NOMO-1 (cell line): ENCODE measurements around the gene URB1.
A peak's percentile ranks its signal among the peaks of the same experiment; 100 is the strongest.
"Not testable (repeated sequence)": the region's sequence is repeated elsewhere in the genome, so short reads cannot be mapped to it uniquely, and the experiment has no call there.

Experiments used
- DNase-seq, 2 experiments: peaks; one replicate each; lab custom pipeline; 2025; ENCODE audit not compliant: unreplicated experiment in 2 of 2; lab: John Stamatoyannopoulos, UW

URB1 gene

DNA sequence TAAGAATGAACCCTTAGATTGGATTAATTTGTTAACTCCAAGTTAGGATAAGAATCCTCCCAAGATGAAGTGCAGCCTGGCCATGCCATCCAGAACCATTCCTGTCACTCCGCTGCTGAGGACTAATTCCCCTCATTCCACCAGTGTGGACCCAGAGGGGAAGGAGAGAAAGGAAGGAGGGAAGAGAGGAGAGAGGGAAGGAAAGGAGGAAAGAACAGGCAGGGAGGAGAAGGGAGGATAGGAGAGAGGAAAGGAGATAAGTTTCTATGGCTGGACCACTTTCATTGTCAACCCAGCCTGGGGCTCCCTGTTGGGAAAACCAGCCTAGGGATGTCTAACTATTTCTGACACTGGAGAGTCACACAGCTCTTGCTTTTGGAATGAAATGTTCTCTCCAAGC is 89.4 kb downstream of the URB1 start:
- DNase-seq = no peak

DNA sequence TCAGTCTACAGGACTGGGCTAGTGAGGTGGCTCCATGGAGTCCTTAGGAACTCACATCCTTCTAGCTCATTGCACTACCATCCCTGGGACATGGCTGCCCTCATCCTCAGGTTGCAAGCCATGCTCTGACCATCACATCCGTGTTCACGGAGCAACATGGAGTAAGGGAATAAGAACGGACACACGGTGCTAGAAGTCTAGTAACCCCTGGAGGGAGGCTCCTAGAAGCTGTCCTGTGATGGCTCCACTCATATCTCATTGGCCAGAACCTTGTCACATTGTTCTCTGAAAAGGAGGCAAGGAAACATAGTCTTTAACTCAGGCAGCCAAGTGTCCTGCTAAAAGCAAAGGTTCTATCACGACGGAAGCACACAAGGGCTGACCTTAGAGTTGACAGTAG is 90.3 kb downstream of the URB1 start:
- DNase-seq = no peak

DNA sequence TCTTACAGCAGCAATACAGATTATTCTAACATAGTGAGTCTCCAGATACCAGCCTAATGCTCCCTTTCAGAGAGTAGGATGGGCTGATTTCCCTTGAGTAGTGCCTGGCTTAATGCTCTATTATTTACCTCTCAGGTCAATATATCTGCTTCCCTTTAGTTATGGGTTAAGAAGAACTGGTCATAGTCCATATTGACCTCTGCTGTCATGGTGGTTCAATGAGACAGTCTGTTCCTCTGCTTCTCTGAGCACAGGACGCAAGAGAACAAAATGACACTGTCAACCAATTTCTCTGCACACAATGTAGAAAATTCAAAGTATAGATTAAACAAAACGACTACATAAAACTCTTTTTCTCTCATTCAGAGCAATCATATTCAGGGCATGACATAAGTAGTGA is 91.2 kb downstream of the URB1 start:
- DNase-seq = no peak

DNA sequence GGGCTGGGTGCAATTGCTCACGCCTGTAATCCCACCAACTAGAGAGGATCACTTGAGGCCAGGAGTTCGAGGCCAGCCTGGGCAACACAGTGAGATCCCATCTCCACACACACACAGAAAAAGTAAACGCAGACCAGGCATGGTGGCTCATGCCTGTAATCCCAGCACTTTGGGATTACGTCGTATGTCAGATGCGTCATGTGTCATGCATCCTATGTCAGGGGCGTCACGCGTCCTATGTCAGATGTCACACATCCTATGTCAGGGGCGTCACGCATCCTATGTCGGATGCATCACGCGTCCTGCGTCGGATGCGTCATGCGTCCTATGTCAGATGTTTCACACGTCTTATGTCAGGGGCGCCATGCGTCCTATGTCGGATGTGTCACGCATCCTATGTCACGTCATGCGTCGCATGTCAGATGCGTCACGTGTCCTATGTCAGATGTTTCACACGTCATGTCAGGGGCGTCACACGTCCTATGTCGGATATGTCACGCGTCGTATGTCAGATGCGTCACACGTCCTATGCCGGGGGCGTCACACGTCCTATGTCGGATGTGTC is 92.6 kb downstream of the URB1 start:
- no peak for DNase-seq

DNA sequence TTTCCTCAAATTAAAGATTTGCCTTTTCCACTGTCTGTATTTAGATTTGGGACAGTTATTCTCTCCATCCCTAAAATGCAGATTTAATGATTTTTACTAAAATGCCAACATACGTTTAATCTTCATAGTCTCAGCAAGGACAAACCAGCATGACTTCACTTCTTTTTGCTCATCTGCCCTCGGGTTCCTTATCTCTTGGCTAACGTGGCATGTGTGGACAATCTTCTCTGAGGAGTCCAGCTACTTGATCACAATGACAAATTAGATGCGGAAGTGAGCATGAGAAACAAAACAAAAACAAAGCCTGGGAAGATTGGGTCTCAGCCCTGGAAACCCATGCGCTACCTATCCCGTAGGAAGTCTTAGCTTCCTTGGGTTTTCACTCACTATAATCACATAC is 93.1 kb downstream of the URB1 start:
- DNase-seq = no peak

DNA sequence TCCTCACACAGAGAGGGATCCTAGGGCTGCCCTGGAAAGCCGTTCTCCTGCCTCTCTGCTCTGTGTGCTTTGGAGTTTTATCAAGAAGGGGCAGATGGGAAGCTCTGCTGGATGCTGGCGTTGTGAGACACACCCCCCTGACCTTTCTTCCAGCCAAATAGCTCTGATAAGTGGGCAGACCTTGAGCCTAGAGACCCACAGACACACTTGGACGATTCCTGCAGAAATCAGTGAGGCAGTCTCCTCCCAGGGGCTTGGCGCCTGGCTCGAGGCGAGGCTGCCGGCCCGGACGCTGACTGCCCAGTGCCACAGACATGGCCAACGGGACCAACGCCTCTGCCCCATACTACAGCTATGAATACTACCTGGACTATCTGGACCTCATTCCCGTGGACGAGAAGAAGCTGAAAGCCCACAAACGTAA is 94.1 kb downstream of the URB1 start, which contains the start of gene MRAP:
MRAP (plus strand) TSS at position 198 of the 424 bp plus-strand sequence; CDS start at position 315, 117 bp downstream.
- DNase-seq = no peak

DNA sequence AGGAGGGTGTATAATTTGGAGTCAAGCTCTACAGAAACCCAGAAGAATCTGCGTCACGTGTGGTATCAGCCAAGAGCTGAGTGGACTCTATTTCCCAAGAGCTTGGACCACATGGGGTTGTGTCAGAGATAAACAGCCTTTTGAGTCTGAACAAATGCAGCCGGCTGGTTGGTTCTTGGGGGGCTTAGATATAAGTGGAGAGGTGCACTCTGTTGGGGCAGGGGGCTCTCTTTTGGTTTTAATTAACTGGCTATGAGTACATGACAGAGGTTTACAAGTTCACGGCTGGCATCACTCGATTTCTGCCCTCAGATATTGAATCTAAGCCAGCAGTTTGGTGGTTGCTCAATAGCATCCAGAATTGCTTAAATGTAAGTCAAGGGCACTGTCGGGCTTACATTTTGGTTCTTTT is 94.7 kb downstream of the URB1 start:
- no peak for DNase-seq

DNA sequence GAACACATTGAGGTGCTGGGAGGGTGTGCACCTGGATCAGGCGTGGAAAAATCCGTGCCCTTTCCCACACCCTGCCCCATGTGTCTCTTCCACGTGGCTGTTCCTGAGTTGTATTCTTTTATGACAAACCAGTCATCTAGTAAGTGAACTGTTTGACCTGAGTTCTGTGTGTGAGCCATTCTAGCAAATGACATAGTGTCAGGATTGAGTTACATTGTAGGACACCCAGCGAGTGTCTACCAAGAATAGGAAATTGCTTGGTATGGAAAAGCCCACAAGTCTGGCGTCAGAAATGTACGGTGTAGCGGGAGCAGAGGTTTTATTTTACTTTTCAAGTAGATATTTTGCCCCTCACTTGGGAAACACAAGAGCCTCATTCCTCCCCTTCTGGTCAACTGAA is 95.4 kb downstream of the URB1 start:
- DNase-seq = no peak

DNA sequence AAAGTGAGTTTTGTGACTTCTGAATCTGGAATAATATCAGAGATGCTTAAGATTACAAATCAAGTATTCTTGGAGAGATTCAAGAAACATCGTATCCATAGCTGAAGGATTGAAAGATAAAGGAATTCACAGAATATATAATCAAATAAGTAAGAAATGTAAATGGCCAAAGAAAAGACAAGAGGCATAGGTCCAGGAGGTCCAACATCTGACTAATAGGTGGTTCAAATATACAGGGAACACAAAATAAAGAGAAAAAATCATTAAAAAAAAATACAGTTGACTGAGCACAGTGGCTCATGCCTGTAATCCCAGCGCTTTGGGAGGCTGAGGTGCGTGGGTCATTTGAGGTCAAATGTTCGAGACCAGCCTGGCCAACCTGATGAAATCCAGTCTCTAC is 107.3 kb downstream of the URB1 start:
- no peak for DNase-seq

DNA sequence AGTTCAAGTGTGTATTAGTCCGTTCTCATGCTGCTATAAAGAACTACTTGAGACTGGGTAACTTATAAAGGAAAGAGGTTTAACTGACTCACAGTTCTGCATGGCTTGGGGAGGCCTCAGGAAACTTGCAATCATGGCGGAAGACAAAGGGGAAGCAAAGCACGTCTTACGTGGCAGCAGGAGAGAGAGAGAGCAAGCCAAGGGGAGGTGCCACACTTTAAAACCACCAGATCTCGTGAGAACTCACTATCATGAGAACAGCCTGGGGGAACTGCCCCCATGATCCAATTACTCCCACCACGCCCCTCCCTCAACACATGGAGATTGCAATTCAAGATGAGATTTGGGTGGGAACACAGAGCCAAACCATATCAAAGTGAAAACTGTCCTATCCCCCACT is 109.8 kb downstream of the URB1 start:
- no peak for DNase-seq

DNA sequence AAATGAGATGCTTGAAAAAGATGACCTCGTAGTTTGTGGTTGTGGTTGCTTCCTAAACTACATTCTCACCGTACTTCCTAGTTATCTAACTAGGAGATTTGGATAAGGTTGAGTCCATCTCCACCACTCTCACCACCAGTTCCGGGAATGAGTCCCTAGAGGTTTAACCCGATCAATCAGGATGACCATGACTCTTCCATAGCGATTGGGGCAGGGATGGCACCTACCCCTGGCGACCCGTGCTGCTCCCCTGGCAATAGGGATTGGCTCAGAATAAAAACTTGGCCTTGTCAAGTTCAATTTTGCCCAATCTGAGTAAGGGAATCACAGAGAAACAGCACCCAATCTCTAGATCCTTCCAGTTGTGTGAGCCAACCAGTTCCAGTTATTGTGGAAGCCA is 111.3 kb downstream of the URB1 start:
- no peak for DNase-seq

DNA sequence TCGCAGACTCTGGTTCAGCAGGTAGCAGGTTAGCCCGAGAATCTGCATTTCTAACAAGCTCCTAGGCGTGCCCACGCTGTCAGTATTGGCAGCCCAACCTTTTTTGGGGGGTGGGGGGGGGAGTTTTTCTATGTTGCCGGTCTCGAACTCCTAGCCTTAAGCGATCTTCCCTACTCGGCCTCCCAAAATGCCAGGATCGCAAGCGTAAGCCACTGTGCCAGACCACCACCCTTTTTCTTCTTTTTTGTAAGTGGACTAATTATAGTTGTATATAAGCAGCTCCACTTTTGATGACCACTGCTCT is 113.5 kb downstream of the URB1 start:
- DNase-seq = no peak

DNA sequence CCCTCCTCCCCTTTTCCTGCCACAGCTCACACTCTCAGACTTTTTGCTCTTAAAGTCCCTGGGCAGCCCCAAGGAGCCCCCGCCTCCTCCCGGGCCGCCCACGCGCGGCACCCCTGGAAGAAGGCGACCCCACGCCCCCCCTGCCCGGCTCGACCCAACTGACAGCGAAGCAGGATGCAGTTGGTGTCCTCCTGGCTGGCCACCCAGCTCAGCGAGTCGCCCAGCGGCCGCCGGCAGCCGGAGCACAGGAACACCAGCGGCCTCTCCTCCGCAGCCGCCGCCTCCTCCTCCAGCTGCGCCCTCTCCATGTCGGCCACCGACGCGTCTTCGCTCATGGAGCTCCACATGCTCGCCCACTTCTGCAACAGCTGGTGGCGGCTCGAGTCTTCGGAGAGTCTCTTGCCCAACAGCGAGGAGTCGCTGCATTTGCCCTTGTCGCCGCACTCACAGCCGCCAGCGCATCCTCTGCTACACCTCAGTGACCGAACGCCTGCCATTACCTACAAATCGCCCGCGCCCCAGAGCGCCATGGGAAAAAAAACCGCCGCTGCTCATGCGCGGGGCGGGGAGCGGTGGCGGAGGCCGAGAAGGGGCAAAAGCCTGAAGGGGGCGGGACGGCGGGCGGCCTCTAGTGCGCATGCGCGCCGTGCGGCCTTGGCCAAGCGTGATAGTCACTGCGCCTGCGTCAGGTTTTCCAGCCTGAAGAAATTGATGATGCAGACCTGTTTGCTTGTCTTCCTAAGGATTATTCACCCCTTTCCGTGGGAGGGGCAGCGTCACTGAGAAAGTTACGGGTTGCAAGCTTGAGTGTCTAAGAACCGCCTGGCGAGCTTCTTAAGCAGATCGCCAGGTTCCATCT is 114.1 kb downstream of the URB1 start, which contains the start of gene MIS18A:
MIS18A (minus strand) TSS at position 532 of the 859 bp plus-strand sequence; CDS start at position 497, 35 bp downstream.
- DNase-seq = peak; percentile 90 to 97

DNA sequence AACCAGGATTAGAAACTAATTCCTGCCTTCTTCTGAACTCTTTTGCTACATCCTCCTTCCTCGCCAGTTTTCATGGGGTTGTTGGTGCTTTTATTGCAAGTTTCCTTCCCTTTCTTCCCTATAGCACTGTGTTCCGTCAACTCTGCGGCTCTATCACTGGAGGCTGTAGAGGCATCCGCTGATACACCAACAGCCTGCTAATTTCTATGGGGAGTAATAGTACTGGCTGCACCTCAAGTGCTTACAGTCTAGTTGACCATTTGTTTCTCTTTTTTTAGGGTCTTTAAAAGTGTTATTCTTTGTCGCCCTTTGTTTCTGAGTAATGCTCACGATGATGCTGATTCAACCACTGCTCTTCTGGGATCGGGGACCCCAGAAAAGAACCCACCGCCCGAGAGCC is 114.7 kb downstream of the URB1 start:
- DNase-seq = peak; percentile 14 to 46

DNA sequence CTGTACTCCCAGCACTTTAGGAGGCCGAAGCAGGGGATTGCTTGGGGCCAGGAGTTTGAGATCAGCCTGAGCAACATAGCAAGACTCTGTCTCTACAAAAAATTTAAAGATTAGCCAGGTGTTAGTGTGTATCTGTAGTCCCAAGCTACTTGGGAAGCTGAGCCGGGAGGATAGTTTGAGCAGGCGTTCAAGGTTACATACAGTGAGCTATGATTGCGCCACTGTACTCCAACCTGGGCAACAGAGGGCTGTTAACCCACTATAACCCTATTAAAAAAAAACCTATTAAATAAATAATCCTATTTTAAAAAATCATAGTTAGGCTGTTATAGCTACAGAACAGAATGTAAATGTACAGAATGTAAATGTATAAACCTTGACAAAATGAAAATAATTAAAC is 116.1 kb downstream of the URB1 start:
- DNase-seq = no peak

DNA sequence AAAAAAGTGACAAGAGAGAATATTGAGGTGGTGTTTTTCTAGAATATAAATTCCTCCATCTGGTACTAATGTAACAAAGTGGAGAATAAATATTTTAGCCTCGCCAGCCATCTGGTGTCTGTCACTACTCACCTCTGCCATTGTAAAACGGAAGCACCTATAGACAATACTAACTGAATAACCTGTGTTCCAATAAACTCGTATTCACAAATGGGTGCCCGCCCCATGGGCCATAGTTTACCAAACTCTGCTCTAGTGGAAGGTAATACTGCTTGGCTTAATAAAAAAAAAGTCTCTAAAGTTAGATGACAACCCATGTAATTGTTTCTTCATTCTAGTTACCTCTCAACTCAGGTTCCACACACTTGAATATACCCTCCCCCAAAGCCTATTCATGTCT is 122.1 kb downstream of the URB1 start:
- no peak for DNase-seq

DNA sequence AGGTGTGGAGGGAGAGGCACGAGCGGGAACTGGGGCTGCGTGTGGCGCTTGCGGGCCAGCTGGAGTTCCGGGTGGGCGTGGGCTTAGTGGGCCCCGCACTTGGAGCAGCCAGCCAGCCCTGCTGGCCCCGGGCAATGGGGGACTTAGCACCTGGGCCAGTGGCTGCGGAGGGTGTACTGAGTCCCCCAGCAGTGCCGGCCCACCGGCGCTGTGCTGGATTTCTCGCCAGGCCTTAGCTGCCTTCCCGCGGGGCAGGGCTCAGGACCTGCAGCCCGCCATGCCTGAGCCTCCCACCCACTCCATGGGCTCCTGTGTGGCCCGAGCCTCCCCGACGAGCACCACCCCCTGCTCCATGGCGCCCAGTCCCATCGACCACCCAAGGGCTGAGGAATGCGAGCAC is 127.5 kb downstream of the URB1 start:
- not testable (repeated sequence) for DNase-seq

DNA sequence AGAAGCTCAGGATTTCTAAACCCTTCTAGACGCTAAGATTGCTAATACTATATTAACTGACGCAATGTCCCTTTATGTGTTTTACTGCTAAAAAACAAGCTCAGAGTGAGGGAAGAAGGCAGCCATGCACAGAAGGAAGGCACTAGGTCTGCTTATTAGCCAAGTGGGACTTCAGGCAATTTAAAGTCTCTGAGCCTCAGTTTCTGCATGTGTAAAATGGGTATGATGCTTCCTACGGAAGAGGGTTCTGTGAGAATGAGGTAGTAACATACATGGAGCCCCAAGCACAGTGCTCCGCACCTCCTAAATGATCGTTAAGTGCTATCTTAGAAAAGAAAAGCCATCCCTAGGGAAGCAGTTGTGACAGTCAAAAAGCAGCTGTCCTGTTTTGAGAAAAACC is 130.9 kb downstream of the URB1 start:
- peak in 1 of 2 experiments; percentile 4 for DNase-seq
